ENCODE data around the gene CGNL1. TPM values are rescaled to one million over a fixed set of nuclear protein-coding genes. Genes with fewer than 3 reads are reported as not detected.

CGNL1 gene
- total and polyA plus RNA-seq, 8 donors = 0.29 to 36.2 (median 19.5) TPM

DNA sequence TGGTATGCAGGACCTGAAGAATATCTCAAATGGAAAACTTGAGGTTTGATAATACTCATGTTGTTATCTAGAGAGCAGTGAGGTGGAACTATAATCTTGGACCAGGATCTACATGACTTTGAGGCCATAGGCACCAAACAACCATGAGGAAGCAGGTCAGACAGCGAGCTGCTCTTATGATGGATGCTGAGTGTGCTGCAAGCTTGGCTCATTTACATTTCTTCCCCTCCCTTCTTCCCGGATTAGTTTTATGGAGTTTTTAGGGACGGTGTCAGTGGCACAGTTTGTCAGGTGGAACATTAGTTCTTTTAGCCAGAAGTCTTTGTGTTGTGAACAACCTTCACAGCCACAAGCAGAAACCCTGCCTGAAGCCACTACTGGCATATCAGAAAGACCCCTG lies 207.4 kb downstream of the CGNL1 start:
- Histone ChIP-seq H3K27ac (no peak overlapping the region), H3K4me1 (peaks cover 7 to 22% (median 16%) of the 10 kb centered on the region in 4 donors), H3K36me3 (no peaks in the 10 kb centered on the region), H3K4me3 (no peak overlapping the region), H3K27me3 (peaks cover 0 to 5% (median 0%) of the 10 kb centered on the region in 3 donors), H3K9me3 (peaks cover 4 to 20% (median 11%) of the 10 kb centered on the region in 4 donors)
- WGBS, 5 donors = 77 to 91% (median 89%) methylated on average over 3 of the region's 3 CpGs
- DNase-seq = no peak
- TF ChIP-seq, protein P1, sequence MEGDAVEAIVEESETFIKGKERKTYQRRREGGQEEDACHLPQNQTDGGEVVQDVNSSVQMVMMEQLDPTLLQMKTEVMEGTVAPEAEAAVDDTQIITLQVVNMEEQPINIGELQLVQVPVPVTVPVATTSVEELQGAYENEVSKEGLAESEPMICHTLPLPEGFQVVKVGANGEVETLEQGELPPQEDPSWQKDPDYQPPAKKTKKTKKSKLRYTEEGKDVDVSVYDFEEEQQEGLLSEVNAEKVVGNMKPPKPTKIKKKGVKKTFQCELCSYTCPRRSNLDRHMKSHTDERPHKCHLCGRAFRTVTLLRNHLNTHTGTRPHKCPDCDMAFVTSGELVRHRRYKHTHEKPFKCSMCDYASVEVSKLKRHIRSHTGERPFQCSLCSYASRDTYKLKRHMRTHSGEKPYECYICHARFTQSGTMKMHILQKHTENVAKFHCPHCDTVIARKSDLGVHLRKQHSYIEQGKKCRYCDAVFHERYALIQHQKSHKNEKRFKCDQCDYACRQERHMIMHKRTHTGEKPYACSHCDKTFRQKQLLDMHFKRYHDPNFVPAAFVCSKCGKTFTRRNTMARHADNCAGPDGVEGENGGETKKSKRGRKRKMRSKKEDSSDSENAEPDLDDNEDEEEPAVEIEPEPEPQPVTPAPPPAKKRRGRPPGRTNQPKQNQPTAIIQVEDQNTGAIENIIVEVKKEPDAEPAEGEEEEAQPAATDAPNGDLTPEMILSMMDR (IDR thresholded peaks at IDR 0.05) = no peak
- TF ChIP-seq EP300 (IDR thresholded peaks at IDR 0.05) (no peak), POLR2AphosphoS5 (IDR thresholded peaks at IDR 0.05) (no peak), POLR2A (IDR thresholded peaks at IDR 0.05) (no peak)
- intact Hi-C loops (cut with DNase I; ENCODE audit: low total_unique reads) = no loop called here

DNA sequence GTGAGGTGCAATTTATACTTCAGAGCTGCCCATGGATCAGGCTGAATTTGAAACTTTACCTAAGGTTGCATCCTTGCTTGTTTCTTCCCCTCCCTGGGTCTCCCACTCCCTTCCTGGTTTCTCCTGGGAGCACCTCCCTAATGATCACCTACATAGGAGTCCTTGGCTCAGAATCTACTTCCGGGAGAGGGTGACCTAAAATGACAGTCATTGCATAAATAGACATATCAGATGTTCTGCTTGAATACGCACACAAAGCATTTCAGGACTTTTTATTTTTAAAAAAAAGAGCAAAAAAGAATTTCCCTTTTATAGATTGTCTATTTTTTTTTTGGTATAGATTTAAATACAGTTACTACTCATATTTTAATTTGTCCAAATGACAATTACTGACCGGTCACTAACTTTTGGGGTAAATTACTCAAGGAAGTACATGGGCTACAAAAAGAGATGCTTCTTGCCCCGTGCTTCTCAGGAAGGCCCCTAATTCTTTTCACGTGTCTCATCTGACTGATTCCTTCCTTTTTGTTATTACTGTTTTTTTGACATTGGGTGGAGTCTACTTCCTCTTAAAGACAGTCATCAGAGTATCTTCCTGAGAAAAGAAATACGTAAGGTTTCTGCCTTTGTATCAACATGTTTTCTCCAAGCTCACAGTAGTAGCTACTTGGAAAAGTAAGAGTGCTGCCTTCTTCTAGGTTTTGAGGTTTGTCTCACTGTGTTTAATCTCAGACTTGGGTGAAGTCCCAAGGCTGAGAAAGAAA lies 210.5 kb downstream of the CGNL1 start:
- Histone ChIP-seq H3K27ac (no peak overlapping the region), H3K4me3 (no peak overlapping the region), H3K9me3 (peaks cover 4 to 20% (median 11%) of the 10 kb centered on the region in 4 donors), H3K27me3 (peaks cover 0 to 9% (median 0%) of the 10 kb centered on the region in 3 donors), H3K36me3 (no peaks in the 10 kb centered on the region), H3K4me1 (peaks cover 10 to 29% (median 16%) of the 10 kb centered on the region in 4 donors)
- TF ChIP-seq, protein P1 (IDR thresholded peaks at IDR 0.05) = no peak
- TF ChIP-seq POLR2AphosphoS5 (IDR thresholded peaks at IDR 0.05) (no peak), POLR2A (IDR thresholded peaks at IDR 0.05) (no peak), EP300 (IDR thresholded peaks at IDR 0.05) (no peak)
- WGBS, 5 donors = 63 to 68% (median 65%) methylated on average over 6 of the region's 6 CpGs
- DNase-seq = no peak
- intact Hi-C loops (cut with DNase I; ENCODE audit: low total_unique reads) = no loop called here

DNA sequence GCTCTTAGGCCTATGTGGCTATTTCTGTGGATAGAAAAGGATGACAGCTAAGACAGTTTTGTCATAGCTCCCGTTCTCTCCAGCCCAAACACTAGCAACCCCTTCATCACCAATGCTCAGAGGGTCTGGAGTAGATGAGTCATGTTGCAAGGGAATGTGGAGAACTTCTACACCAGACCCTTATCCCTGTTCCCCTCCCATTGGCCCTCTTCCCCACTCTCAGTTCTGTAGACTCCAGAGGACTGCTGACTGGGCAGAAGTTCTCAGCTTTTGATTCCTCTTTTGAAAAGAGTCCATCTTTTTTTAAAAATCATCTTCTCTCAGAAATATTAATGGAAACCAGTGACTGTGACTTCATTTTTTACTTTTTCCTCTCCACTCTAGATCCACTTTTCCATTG lies 213.0 kb downstream of the CGNL1 start:
- Histone ChIP-seq H3K4me1 (peaks cover 13 to 39% (median 26%) of the 10 kb centered on the region in 4 donors), H3K27me3 (peaks cover 0 to 20% (median 0%) of the 10 kb centered on the region in 3 donors), H3K4me3 (no peak overlapping the region), H3K9me3 (no peaks in the 10 kb centered on the region), H3K36me3 (no peaks in the 10 kb centered on the region), H3K27ac (peak overlapping the region in 1 of 5 donors; percentile 47)
- intact Hi-C loops (cut with DNase I; ENCODE audit: low total_unique reads) = no loop called here
- TF ChIP-seq POLR2A (IDR thresholded peaks at IDR 0.05) (no peak), POLR2AphosphoS5 (IDR thresholded peaks at IDR 0.05) (no peak), EP300 (IDR thresholded peaks at IDR 0.05) (no peak)
- TF ChIP-seq, protein P1 (IDR thresholded peaks at IDR 0.05) = no peak
- 81 to 96% (median 83%) methylated on average over 1 of the region's 1 CpG for WGBS, 5 donors
- DNase-seq = no peak

DNA sequence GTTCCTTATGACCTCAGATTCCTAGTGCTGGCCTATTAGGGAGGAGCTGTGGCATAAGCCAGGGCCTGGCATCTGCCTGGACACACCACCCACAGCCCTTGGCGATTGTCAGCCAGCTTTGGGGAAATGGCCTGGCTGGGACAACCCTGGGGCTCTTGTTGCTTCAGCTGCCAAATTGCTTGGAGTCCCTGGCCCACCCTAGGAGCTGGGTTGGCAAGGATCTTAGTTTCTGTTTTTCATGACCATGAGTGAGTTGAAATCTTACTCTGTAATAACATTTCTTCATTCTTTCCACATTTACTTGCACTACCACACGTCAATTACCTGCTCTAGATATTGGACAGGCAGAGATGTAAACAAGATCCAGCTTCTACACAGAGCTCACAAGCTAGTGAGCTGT lies 213.4 kb downstream of the CGNL1 start:
- Histone ChIP-seq H3K27ac (peak overlapping the region in 3 of 5 donors; percentile 30 to 61 (median 47)), H3K4me3 (no peak overlapping the region), H3K36me3 (no peaks in the 10 kb centered on the region), H3K27me3 (peaks cover 0 to 20% (median 0%) of the 10 kb centered on the region in 3 donors), H3K9me3 (no peaks in the 10 kb centered on the region), H3K4me1 (peaks cover 18 to 43% (median 31%) of the 10 kb centered on the region in 4 donors)
- no peak for DNase-seq
- no peak for TF ChIP-seq POLR2A (IDR thresholded peaks at IDR 0.05)
- TF ChIP-seq EP300 (IDR thresholded peaks at IDR 0.05) = no peak
- no peak for TF ChIP-seq POLR2AphosphoS5 (IDR thresholded peaks at IDR 0.05)
- TF ChIP-seq, protein P1 (IDR thresholded peaks at IDR 0.05) = no peak
- intact Hi-C loops (cut with DNase I; ENCODE audit: low total_unique reads) = no loop called here
- WGBS, 5 donors = 24 to 52% (median 34%) methylated on average over 2 of the region's 2 CpGs
